DOHH2 (cell line): ENCODE measurements around the gene ADCY7.

ENCODE experiments used
- H3F3A ChIP-seq: fragments of 200-600 bp; sonication (generic), shearing (Covaris generic); 2 replicates; pipeline ENCODE4 v1.6.0; 2016; ENCODE audit warnings: antibody characterized with exemption, mild to moderate bottlenecking; ENCODE audit not compliant: control insufficient read depth, insufficient read depth
- H3K27ac ChIP-seq: fragments of 200-600 bp; sonication (generic); 2 replicates; pipeline ENCODE4 v1.5.1; 2014; ENCODE audit warnings: low read depth, mild to moderate bottlenecking, low read length, moderate library complexity
- H3K27me3 ChIP-seq: fragments of 200-600 bp; sonication (generic); 2 replicates; pipeline ENCODE4 v1.6.1; 2014; ENCODE audit warnings: mild to moderate bottlenecking, low read length, mixed read lengths; ENCODE audit not compliant: control insufficient read depth
- H3K36me3 ChIP-seq: fragments of 200-600 bp; sonication (generic); 2 replicates; pipeline ENCODE4 v1.6.1; 2014; ENCODE audit warnings: mild to moderate bottlenecking, low read length, moderate library complexity, mixed read lengths; ENCODE audit not compliant: control insufficient read depth
- H3K4me1 ChIP-seq: fragments of 200-600 bp; sonication (generic); 2 replicates; pipeline ENCODE4 v1.6.1; 2014; ENCODE audit warnings: mild to moderate bottlenecking, low read length, mixed read lengths; ENCODE audit not compliant: control insufficient read depth
- H3K4me2 ChIP-seq: fragments of 200-600 bp; sonication (generic); 2 replicates; pipeline ENCODE4 v1.6.0; 2014; ENCODE audit warnings: mild to moderate bottlenecking, low read length, moderate library complexity
- H3K4me3 ChIP-seq: fragments of 200-600 bp; sonication (generic); 2 replicates; pipeline ENCODE4 v1.5.1; 2014; ENCODE audit warnings: mild to moderate bottlenecking, low read length, mixed read lengths
- H3K79me2 ChIP-seq: fragments of 200-600 bp; sonication (generic); 2 replicates; pipeline ENCODE4 v1.6.1; 2014; ENCODE audit warnings: mild to moderate bottlenecking, low read length, mixed read lengths; ENCODE audit not compliant: control insufficient read depth
- H3K9me2 ChIP-seq: fragments of 200-600 bp; sonication (generic); replicated peaks from 2 replicates; pipeline ENCODE4 v1.6.1; 2014; ENCODE audit warnings: mild to moderate bottlenecking, low read length, mixed read lengths; ENCODE audit not compliant: control insufficient read depth
- H3K9me3 ChIP-seq: fragments of 200-600 bp; sonication (generic); 2 replicates; pipeline ENCODE4 v1.6.1; 2014; ENCODE audit warnings: antibody characterized with exemption, low read length, mixed read lengths; ENCODE audit not compliant: control insufficient read depth, insufficient read depth
- H4K20me1 ChIP-seq: fragments of 200-600 bp; sonication (generic); 2 replicates; pipeline ENCODE4 v1.6.0; 2014; ENCODE audit warnings: low read depth, mild to moderate bottlenecking, antibody characterized with exemption, low read length, moderate library complexity; ENCODE audit not compliant: control insufficient read depth, insufficient read depth
- EZH2phosphoT487 ChIP-seq: fragments of 200-600 bp; sonication (generic); IDR thresholded peaks from 2 replicates; pipeline ENCODE4 v1.6.1; 2017; ENCODE audit warnings: borderline replicate concordance, mild to moderate bottlenecking, antibody characterized with exemption, low read length, moderate library complexity, mixed read lengths
- TF ChIP-seq, protein P1 (sequence below): fragments of 200-600 bp; sonication (generic); IDR thresholded peaks from one replicate; pipeline ENCODE4 v1.5.1; 2014; ENCODE audit warnings: antibody characterized with exemption, mild to moderate bottlenecking, low read depth, low read length; ENCODE audit not compliant: poor library complexity, severe bottlenecking

The ADCY7 gene

DNA sequence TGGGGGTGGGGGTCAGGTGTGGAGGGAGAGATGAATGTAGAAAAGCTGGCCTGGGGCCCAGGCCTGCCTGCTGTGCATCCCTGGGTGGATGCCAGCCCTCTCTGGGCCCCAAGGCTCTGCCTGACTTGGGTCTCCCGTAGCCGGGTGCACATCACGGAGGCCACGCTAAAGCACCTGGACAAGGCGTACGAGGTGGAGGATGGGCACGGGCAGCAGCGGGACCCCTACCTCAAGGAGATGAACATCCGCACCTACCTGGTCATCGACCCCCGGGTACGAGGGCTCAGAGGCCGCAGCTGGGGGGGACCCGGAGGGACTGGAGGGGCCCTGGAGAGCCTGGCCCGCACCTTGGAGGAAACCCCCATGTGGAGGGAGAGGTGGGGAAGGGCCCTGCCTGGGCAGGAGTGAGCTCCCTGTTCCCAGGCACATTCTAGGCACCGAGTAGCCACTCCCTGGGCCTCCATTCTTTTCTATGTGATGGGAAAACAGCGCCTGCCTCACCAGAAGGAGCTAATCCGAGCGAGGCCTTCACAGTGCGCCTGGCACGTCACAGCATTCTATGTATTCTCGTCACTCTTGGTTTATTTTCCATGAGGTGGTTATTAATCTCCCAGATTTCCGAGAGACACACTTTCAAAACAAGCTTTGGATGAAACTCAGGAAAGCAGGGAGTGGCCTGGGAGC is 34.7 kb downstream of the ADCY7 start:
- Histone ChIP-seq H3K27ac (no peak overlapping the region), H3K4me1 (no peaks in the 10 kb centered on the region), H3K79me2 (no peaks in the 10 kb centered on the region), H3K4me3 (no peak overlapping the region), H3K9me2 (no peaks in the 10 kb centered on the region), H3K4me2 (no peak overlapping the region), H3K27me3 (no peaks in the 10 kb centered on the region), H3K36me3 (no peaks in the 10 kb centered on the region), H4K20me1 (no peaks in the 10 kb centered on the region), H3K9me3 (no peaks in the 10 kb centered on the region), H3F3A (no peaks in the 10 kb centered on the region)
- TF ChIP-seq, protein P1, sequence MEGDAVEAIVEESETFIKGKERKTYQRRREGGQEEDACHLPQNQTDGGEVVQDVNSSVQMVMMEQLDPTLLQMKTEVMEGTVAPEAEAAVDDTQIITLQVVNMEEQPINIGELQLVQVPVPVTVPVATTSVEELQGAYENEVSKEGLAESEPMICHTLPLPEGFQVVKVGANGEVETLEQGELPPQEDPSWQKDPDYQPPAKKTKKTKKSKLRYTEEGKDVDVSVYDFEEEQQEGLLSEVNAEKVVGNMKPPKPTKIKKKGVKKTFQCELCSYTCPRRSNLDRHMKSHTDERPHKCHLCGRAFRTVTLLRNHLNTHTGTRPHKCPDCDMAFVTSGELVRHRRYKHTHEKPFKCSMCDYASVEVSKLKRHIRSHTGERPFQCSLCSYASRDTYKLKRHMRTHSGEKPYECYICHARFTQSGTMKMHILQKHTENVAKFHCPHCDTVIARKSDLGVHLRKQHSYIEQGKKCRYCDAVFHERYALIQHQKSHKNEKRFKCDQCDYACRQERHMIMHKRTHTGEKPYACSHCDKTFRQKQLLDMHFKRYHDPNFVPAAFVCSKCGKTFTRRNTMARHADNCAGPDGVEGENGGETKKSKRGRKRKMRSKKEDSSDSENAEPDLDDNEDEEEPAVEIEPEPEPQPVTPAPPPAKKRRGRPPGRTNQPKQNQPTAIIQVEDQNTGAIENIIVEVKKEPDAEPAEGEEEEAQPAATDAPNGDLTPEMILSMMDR, result no peak
- no peak for TF ChIP-seq EZH2phosphoT487

DNA sequence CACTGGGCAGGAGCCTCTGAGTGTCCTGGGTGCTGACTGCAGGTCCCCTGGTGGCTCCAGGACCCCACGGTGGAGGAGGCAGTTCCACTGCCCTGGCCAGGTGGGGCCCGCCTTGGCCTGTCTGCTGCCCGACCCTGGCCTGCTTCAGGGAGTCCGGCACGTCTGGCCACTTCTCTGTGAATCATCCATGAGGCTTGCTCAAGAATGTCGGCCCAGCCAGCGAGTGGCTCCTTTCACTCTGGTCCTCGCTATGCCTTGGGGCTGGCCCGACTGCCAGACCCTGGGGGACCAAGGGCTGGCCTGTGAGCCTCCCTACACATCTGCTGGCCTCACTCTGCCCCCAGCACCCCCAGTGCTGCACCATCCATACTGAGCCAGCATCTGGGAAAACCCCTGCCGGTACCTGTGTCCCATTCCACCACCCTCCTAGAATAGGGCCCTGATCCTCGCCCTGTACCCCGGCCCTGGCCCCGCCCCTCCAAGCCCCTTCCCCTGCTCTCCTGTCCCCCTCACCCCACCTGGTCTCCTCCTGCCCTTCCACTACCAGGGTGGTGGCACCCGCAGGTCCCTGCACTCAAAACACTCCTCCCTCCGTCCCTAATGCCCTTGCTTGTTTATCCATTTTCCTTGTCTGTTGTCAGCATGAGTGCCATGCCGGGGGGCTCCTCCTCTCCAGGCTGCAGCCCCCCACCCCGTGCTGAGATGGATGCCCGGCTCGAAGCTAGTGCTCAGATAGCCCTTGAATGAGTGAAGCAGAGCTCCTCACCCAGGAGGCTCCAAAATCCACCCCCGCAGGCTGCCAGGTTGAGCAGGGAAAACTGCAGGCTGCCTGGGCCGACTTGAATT is 35.5 kb downstream of the ADCY7 start:
- Histone ChIP-seq H3K9me3 (no peaks in the 10 kb centered on the region), H3K79me2 (no peaks in the 10 kb centered on the region), H3K4me1 (no peaks in the 10 kb centered on the region), H3F3A (no peaks in the 10 kb centered on the region), H3K9me2 (no peaks in the 10 kb centered on the region), H3K27ac (no peak overlapping the region), H3K4me3 (no peak overlapping the region), H4K20me1 (no peaks in the 10 kb centered on the region), H3K27me3 (no peaks in the 10 kb centered on the region), H3K4me2 (no peak overlapping the region), H3K36me3 (no peaks in the 10 kb centered on the region)
- TF ChIP-seq, protein P1, result no peak
- TF ChIP-seq EZH2phosphoT487, result no peak

DNA sequence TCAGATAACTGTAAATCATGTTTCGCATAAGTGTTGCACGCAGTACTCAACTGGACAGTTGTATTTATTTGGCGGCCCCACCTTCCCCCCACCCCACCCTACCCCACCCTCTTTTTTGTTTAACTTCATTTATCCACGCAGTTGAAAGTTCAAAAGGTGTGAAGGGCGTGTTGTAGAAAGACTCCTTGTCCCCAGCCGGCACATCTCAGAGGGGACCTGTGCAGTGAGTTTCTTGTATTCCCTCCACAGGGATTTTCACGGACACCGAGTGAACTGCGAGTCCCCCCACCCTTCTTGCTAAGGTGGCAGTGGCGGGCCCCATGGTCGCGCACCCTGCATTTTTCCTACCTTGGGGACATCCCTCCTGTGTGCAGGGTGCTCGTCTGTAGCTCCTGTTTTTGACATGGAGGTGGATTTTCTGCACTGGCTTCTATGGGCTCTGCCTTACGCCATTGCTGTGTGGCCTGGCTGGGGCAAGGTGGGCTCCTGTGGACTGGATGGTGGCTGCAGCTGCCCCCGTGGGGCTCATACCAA is 36.2 kb downstream of the ADCY7 start:
- Histone ChIP-seq H4K20me1 (no peaks in the 10 kb centered on the region), H3K4me3 (no peak overlapping the region), H3K79me2 (no peaks in the 10 kb centered on the region), H3K9me2 (no peaks in the 10 kb centered on the region), H3K27ac (no peak overlapping the region), H3K4me2 (no peak overlapping the region), H3K27me3 (no peaks in the 10 kb centered on the region), H3F3A (no peaks in the 10 kb centered on the region), H3K9me3 (no peaks in the 10 kb centered on the region), H3K4me1 (no peaks in the 10 kb centered on the region), H3K36me3 (no peaks in the 10 kb centered on the region)
- TF ChIP-seq EZH2phosphoT487, result no peak
- TF ChIP-seq, protein P1, result no peak
